Endothelial cell of umbilical vein (primary cell): Measurements from ENCODE around the gene MLANA. TPM values are rescaled to one million over a fixed set of nuclear protein-coding genes. Genes with fewer than 3 reads are reported as not detected.
A peak's percentile ranks its signal among the peaks of the same experiment; 100 is the strongest.

ENCODE experiments used
- BruUV-seq: library from RNA; stranded (reverse); fragments of 400-500 nt; replicated peaks from 2 replicates; lab custom pipeline; 2021; lab: Mats Ljungman, UMichigan
- CTCF ChIA-PET: fragments of 300-600, 350-600 bp; sonication (Branson Sonifier 250); formaldehyde crosslinking; loops from one replicate; lab custom pipeline; 2021; ENCODE audit warnings: antibody characterized with exemption, inconsistent platforms; lab: Charles Lee
- POLR2A ChIA-PET: fragments of 300-600, 350-600 bp; sonication (Branson Sonifier 250); formaldehyde crosslinking; loops from one replicate; lab custom pipeline; 2021; ENCODE audit warnings: antibody characterized with exemption, inconsistent platforms; lab: Charles Lee
- DNase-seq: peaks from one replicate; pipeline ENCODE4 v3.0.0-alpha.2; 2011; ENCODE audit warnings: low read depth, low spot score
- FAIRE-seq: peaks from 2 replicates; lab custom pipeline; 2011; peaks lifted over from hg19 to GRCh38; lab: Jason Lieb, UNC
- H2AFZ ChIP-seq: 2 replicates; pipeline ENCODE4 v1.6.0; 2012; ENCODE audit warnings: low read depth, low read length, control low read depth, inconsistent platforms
- H3K27ac ChIP-seq: 2 replicates; pipeline ENCODE4 v1.5.1; 2011; ENCODE audit warnings: low read depth, mild to moderate bottlenecking, control low read depth, low read length, moderate library complexity; ENCODE audit not compliant: insufficient read depth
- H3K27me3 ChIP-seq, 2 experiments: 2 replicates each; pipeline versions ENCODE4 v1.6.0 to v1.6.1; 2011; ENCODE audit warnings: low read length in 2 of 2, mixed read lengths in 1 of 2; ENCODE audit not compliant: control insufficient read depth in 2 of 2, insufficient read depth in 2 of 2
- H3K36me3 ChIP-seq, 2 experiments: 2 replicates in 1 of 2; 3 replicates in 1 of 2; pipeline ENCODE4 v1.5.1; 2011; ENCODE audit warnings: low read length in 2 of 2, mild to moderate bottlenecking in 1 of 2, moderate library complexity in 1 of 2; ENCODE audit not compliant: control insufficient read depth in 2 of 2, insufficient read depth in 2 of 2; ENCODE audit errors: extremely low read depth in 1 of 2
- H3K4me1 ChIP-seq: 3 replicates; pipeline ENCODE4 v1.5.1; 2011; ENCODE audit warnings: mild to moderate bottlenecking, low read length; ENCODE audit not compliant: control insufficient read depth, insufficient read depth; ENCODE audit errors: extremely low read depth
- H3K4me2 ChIP-seq: 2 replicates; pipeline ENCODE4 v1.6.1; 2011; ENCODE audit warnings: low read length, control low read depth, mixed read lengths; ENCODE audit not compliant: insufficient read depth
- H3K4me3 ChIP-seq, 3 experiments: fragments of 200-600 bp in 1 of 3; sonication (generic), shearing (Covaris generic) in 1 of 3; replicated peaks in 1 of 3; 2 replicates each; pipeline ENCODE4 v1.5.1; 2011 to 2016; ENCODE audit warnings: control low read depth in 3 of 3, low read length in 3 of 3, mild to moderate bottlenecking in 2 of 3, inconsistent platforms in 1 of 3, low read depth in 1 of 3, moderate library complexity in 1 of 3; ENCODE audit not compliant: insufficient read depth in 1 of 3
- H3K79me2 ChIP-seq: 2 replicates; pipeline ENCODE4 v1.6.0; 2012; ENCODE audit warnings: low read length, inconsistent platforms; ENCODE audit not compliant: control insufficient read depth, insufficient read depth
- H3K9ac ChIP-seq: replicated peaks from 2 replicates; pipeline ENCODE3; 2011; ENCODE audit warnings: low read length, control low read depth; ENCODE audit not compliant: insufficient read depth; ENCODE audit errors: extremely low read depth
- H3K9me1 ChIP-seq: replicated peaks from 3 replicates; pipeline ENCODE4 v1.6.0; 2011; ENCODE audit warnings: mild to moderate bottlenecking, low read length; ENCODE audit not compliant: control insufficient read depth, insufficient read depth; ENCODE audit errors: extremely low read depth
- H3K9me3 ChIP-seq: replicated peaks from 2 replicates; pipeline ENCODE4 v1.5.1; 2012; ENCODE audit warnings: low read length, inconsistent platforms; ENCODE audit not compliant: control insufficient read depth, insufficient read depth
- H4K20me1 ChIP-seq: replicated peaks from 2 replicates; pipeline ENCODE3; 2011; ENCODE audit warnings: mild to moderate bottlenecking, low read length; ENCODE audit not compliant: control insufficient read depth, insufficient read depth; ENCODE audit errors: extremely low read depth
- EZH2 ChIP-seq: IDR thresholded peaks from 2 replicates; pipeline ENCODE4 v1.6.1; 2012; ENCODE audit warnings: borderline replicate concordance, low read depth, mild to moderate bottlenecking, moderate library complexity, low read length, inconsistent platforms; ENCODE audit not compliant: severe bottlenecking
- FOS ChIP-seq: IDR thresholded peaks from 2 replicates; pipeline ENCODE4 v1.6.1; 2011; ENCODE audit warnings: mild to moderate bottlenecking, low read length, moderate library complexity, borderline replicate concordance; ENCODE audit not compliant: insufficient read depth
- JUN ChIP-seq: IDR thresholded peaks from 2 replicates; pipeline ENCODE4 v1.6.1; 2011; ENCODE audit warnings: borderline replicate concordance, low read depth; ENCODE audit not compliant: insufficient read length, insufficient read depth
- MYC ChIP-seq: IDR thresholded peaks from one replicate; pipeline ENCODE4 v1.6.1; 2011; ENCODE audit warnings: mild to moderate bottlenecking, low read depth, low read length
- POLR2A ChIP-seq: IDR thresholded peaks from 2 replicates; pipeline ENCODE4 v1.6.1; 2012; ENCODE audit warnings: low read depth, mild to moderate bottlenecking, control low read depth, low read length
- POLR2AphosphoS5 ChIP-seq: IDR thresholded peaks from 2 replicates; pipeline ENCODE4 v1.6.1; 2012; ENCODE audit warnings: low read depth, mild to moderate bottlenecking, control low read depth, low read length, moderate library complexity; ENCODE audit not compliant: insufficient read depth
- dilution Hi-C: fragments of 300-500 bp; cut with MboI; formaldehyde crosslinking; loops from one replicate; pipeline ENCODE4 v1.15.0; 2019; ENCODE audit warnings: low sequenced_read_pairs; ENCODE audit not compliant: extremely low pct_ligation_motif_present
- intact Hi-C: fragments of 100-400 bp; cut with micrococcal nuclease; formaldehyde crosslinking; loops from one replicate; pipeline ENCODE4 v1.10.0; 2022
- polyA plus RNA-seq, 4 experiments: library from polyadenylated mRNA; depleted of rRNA in 3 of 4; stranded (reverse) in 3 of 4; unstranded in 1 of 4; fragments of >200 nt; gene quantifications; 2 replicates each; pipeline versions ENCODE4 v1.2.1 to v1.2.3, GENCODE V29; 2011 to 2012; ENCODE audit warnings: missing spikeins in 1 of 4
- total RNA-seq: library from RNA; stranded (reverse); gene quantifications from 2 replicates; pipeline ENCODE4 v1.2.3, GENCODE V29; 2021
- TF ChIP-seq, protein P1 (sequence below), 2 donors: IDR thresholded peaks; 1 replicate in 1 of 2; 2 replicates in 1 of 2; pipeline ENCODE4 v1.5.1; 2011; ENCODE audit warnings: low read length in 2 of 2, mild to moderate bottlenecking in 2 of 2, moderate library complexity in 2 of 2, control low read depth in 1 of 2, inconsistent platforms in 1 of 2, low read depth in 1 of 2; ENCODE audit not compliant: insufficient read depth in 1 of 2; ENCODE audit errors: extremely low read depth in 1 of 2

MLANA gene
- total and polyA plus RNA-seq, 2 donors (not counting 3 experiments of a cell fraction or from before 2014, with no cell fraction given): not detected

GRCh38 chr9:5868235-5868634, 22.5 kb upstream of the MLANA start:
- no peaks in the 10 kb centered on the region for H3K9me1 ChIP-seq
- no peak overlapping the region for H3K9ac ChIP-seq
- H2AFZ ChIP-seq: no peak overlapping the region
- FAIRE-seq (no peak), DNase-seq (no peak)
- no peak overlapping the region for H3K4me3 ChIP-seq
- ChIA-PET POLR2A (interaction anchor here (0.6 kb wide), 1 partner anchor 23 kb away, joined by 4 read pairs; no protein-coding TSS in a partner anchor), CTCF (interaction anchor here (1.1 to 1.4 kb wide), 2 partner anchors 10 to 35 kb away, joined by 4 to 5 read pairs; partner anchors contain the start of gene ERMP1)
- H3K27ac ChIP-seq: no peak overlapping the region
- TF ChIP-seq MYC: no peak
- TF ChIP-seq FOS: no peak
- TF ChIP-seq, protein P1, sequence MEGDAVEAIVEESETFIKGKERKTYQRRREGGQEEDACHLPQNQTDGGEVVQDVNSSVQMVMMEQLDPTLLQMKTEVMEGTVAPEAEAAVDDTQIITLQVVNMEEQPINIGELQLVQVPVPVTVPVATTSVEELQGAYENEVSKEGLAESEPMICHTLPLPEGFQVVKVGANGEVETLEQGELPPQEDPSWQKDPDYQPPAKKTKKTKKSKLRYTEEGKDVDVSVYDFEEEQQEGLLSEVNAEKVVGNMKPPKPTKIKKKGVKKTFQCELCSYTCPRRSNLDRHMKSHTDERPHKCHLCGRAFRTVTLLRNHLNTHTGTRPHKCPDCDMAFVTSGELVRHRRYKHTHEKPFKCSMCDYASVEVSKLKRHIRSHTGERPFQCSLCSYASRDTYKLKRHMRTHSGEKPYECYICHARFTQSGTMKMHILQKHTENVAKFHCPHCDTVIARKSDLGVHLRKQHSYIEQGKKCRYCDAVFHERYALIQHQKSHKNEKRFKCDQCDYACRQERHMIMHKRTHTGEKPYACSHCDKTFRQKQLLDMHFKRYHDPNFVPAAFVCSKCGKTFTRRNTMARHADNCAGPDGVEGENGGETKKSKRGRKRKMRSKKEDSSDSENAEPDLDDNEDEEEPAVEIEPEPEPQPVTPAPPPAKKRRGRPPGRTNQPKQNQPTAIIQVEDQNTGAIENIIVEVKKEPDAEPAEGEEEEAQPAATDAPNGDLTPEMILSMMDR (IDR thresholded peaks at IDR 0.05; ENCODE audit: extremely low read depth in 1 of 2, insufficient read depth in 1 of 2, low read depth in 1 of 2, low read length in 2 of 2): no peak
- no peak for TF ChIP-seq POLR2A
- H3K79me2 ChIP-seq: no peaks in the 10 kb centered on the region
- dilution Hi-C loops (no loop called here), intact Hi-C loops (loop anchor here (5.0 kb wide), 1 partner anchor 36 kb away; the partner anchor contains the start of gene ERMP1)
- BruUV-seq: no TSS peak
- H4K20me1 ChIP-seq: no peaks in the 10 kb centered on the region
- no peak overlapping the region for H3K4me2 ChIP-seq
- no peaks in the 10 kb centered on the region for H3K27me3 ChIP-seq
- H3K9me3 ChIP-seq: no peaks in the 10 kb centered on the region
- H3K4me1 ChIP-seq: no peaks in the 10 kb centered on the region
- no peaks in the 10 kb centered on the region for H3K36me3 ChIP-seq

- intact Hi-C loops (loop anchor here (5.0 kb wide), 1 partner anchor 37 kb away; the partner anchor contains the start of gene ERMP1), dilution Hi-C loops (no loop called here)
- ChIA-PET POLR2A (no interaction called here), CTCF (interaction anchor here (0.8 to 1.2 kb wide), 4 partner anchors 10 to 185 kb away, joined by 3 read pairs; no protein-coding TSS in a partner anchor)
- DNase-seq (no peak), FAIRE-seq (no peak)
- H3K27me3 ChIP-seq: no peaks in the 10 kb centered on the region
- H3K36me3 ChIP-seq: no peaks in the 10 kb centered on the region
- H3K79me2 ChIP-seq: no peaks in the 10 kb centered on the region
- TF ChIP-seq POLR2AphosphoS5 (no peak), JUN (no peak), EZH2 (no peak)
- TF ChIP-seq, protein P1 (IDR thresholded peaks at IDR 0.05; ENCODE audit: extremely low read depth in 1 of 2, insufficient read depth in 1 of 2, low read depth in 1 of 2, low read length in 2 of 2): peak in 1 of 2 donors; percentile 13
- H3K9me3 ChIP-seq: no peaks in the 10 kb centered on the region
- no peak overlapping the region for H3K27ac ChIP-seq
- no peak overlapping the region for H2AFZ ChIP-seq
- no TSS peak for BruUV-seq
- H3K9me1 ChIP-seq: no peaks in the 10 kb centered on the region
- H3K9ac ChIP-seq: no peak overlapping the region
- no peak overlapping the region for H3K4me2 ChIP-seq
- no peaks in the 10 kb centered on the region for H4K20me1 ChIP-seq
- no peaks in the 10 kb centered on the region for H3K4me1 ChIP-seq
- H3K4me3 ChIP-seq: no peak overlapping the region
These were observed 21.2 kb upstream of the MLANA start for GRCh38 chr9:5869315-5870019.
